Measurements from ENCODE around the gene VWF. TPM values are rescaled to one million over a fixed set of nuclear protein-coding genes. Genes with fewer than 3 reads are reported as not detected.
"Not testable (repeated sequence)": the region's sequence is repeated elsewhere in the genome, so short reads cannot be mapped to it uniquely, and the experiment has no call there.

VWF gene
- total RNA-seq, 1 donor from 2014 or later = 0.70 TPM

- no peak for DNase-seq (ENCODE audit: extremely low spot score, unreplicated experiment)
- Mint-ChIP-seq H3K9me3 (peaks cover 5% of the 10 kb centered on the region), H3K27me3 (no peaks in the 10 kb centered on the region), H3K4me1 (ENCODE audit: unreplicated experiment) (no peaks in the 10 kb centered on the region), H3K4me3 (no peak overlapping the region), H3K27ac (no peak overlapping the region), H3K36me3 (no peaks in the 10 kb centered on the region)
- no peak for TF ChIP-seq CTCF (conservative IDR thresholded peaks at IDR 0.05)
Measured at GRCh38 chr12:6106218-6106617, 18.3 kb downstream of the VWF start.

- no peaks in the 10 kb centered on the region for H3K27me3 Mint-ChIP-seq
- no peaks in the 10 kb centered on the region for H3K4me1 Mint-ChIP-seq (ENCODE audit: unreplicated experiment)
- H3K36me3 Mint-ChIP-seq = no peaks in the 10 kb centered on the region
- TF ChIP-seq CTCF (conservative IDR thresholded peaks at IDR 0.05) = no peak
- H3K27ac Mint-ChIP-seq = no peak overlapping the region
- no peak for DNase-seq (ENCODE audit: extremely low spot score, unreplicated experiment)
- no peak overlapping the region for H3K4me3 Mint-ChIP-seq
- H3K9me3 Mint-ChIP-seq = peaks cover under 1% of the 10 kb centered on the region
Measured at GRCh38 chr12:6104842-6105241, 19.6 kb downstream of the VWF start.

- no peaks in the 10 kb centered on the region for H3K9me3 Mint-ChIP-seq
- no peak overlapping the region for H3K4me3 Mint-ChIP-seq
- H3K4me1 Mint-ChIP-seq (ENCODE audit: unreplicated experiment) = no peaks in the 10 kb centered on the region
- no peak for TF ChIP-seq CTCF (conservative IDR thresholded peaks at IDR 0.05)
- no peak for DNase-seq (ENCODE audit: extremely low spot score, unreplicated experiment)
- H3K36me3 Mint-ChIP-seq = no peaks in the 10 kb centered on the region
- H3K27ac Mint-ChIP-seq = no peak overlapping the region
- H3K27me3 Mint-ChIP-seq = no peaks in the 10 kb centered on the region
Measured at GRCh38 chr12:6104027-6104426, 20.4 kb downstream of the VWF start.

GRCh38 chr12:6102021-6102420, 22.4 kb downstream of the VWF start:
- H3K36me3 Mint-ChIP-seq; H3K27me3 Mint-ChIP-seq; H3K9me3 Mint-ChIP-seq; H3K4me1 Mint-ChIP-seq (ENCODE audit: unreplicated experiment); H3K27ac Mint-ChIP-seq; H3K4me3 Mint-ChIP-seq; DNase-seq (ENCODE audit: extremely low spot score, unreplicated experiment): not testable (repeated sequence)

- Mint-ChIP-seq H3K9me3 (no peaks in the 10 kb centered on the region), H3K27ac (no peak overlapping the region), H3K4me3 (no peak overlapping the region), H3K36me3 (no peaks in the 10 kb centered on the region), H3K4me1 (ENCODE audit: unreplicated experiment) (no peaks in the 10 kb centered on the region), H3K27me3 (no peaks in the 10 kb centered on the region)
- no peak for DNase-seq (ENCODE audit: extremely low spot score, unreplicated experiment)
- no peak for TF ChIP-seq CTCF (conservative IDR thresholded peaks at IDR 0.05)
Measured at GRCh38 chr12:6099316-6099715, 25.2 kb downstream of the VWF start.

GRCh38 chr12:6097411-6097810, 27.1 kb downstream of the VWF start:
- no peak overlapping the region for H3K4me3 Mint-ChIP-seq
- H3K27me3 Mint-ChIP-seq = peaks cover 3% of the 10 kb centered on the region
- H3K27ac Mint-ChIP-seq = no peak overlapping the region
- no peak for TF ChIP-seq CTCF (conservative IDR thresholded peaks at IDR 0.05)
- H3K9me3 Mint-ChIP-seq = peaks cover 3% of the 10 kb centered on the region
- DNase-seq (ENCODE audit: extremely low spot score, unreplicated experiment) = no peak
- H3K4me1 Mint-ChIP-seq (ENCODE audit: unreplicated experiment) = no peaks in the 10 kb centered on the region
- H3K36me3 Mint-ChIP-seq = no peaks in the 10 kb centered on the region
